Mesothelial cell of epicardium (in vitro differentiated cells): ENCODE data around the gene CLPTM1L. TPM values are rescaled to one million over a fixed set of nuclear protein-coding genes. Genes with fewer than 3 reads are reported as not detected.
"Not testable (repeated sequence)": the region's sequence is repeated elsewhere in the genome, so short reads cannot be mapped to it uniquely, and the experiment has no call there.

Source experiments
- DNase-seq, 2 experiments: peaks; one replicate each; pipeline ENCODE4 v3.0.0; 2021; ENCODE audit warnings: low spot score in 2 of 2; ENCODE audit not compliant: unreplicated experiment in 2 of 2
- H3K27ac Mint-ChIP-seq: 2 replicates; pipeline ENCODE4 v1.8.0; 2021; ENCODE audit warnings: mixed read lengths
- H3K27me3 Mint-ChIP-seq: 2 replicates; pipeline ENCODE4 v1.8.0; 2021; ENCODE audit warnings: low read depth, mixed read lengths
- H3K36me3 Mint-ChIP-seq: 2 replicates; pipeline ENCODE4 v1.8.0; 2021; ENCODE audit warnings: mixed read lengths
- H3K4me1 Mint-ChIP-seq: 2 replicates; pipeline ENCODE4 v1.8.0; 2021; ENCODE audit warnings: mixed read lengths
- H3K4me3 Mint-ChIP-seq: 2 replicates; pipeline ENCODE4 v1.8.0; 2021; ENCODE audit warnings: mild to moderate bottlenecking, moderate library complexity, mixed read lengths
- H3K9me3 Mint-ChIP-seq: 2 replicates; pipeline ENCODE4 v1.8.0; 2021; ENCODE audit warnings: mixed read lengths
- CTCF ChIP-seq: fragments of 200-600 bp; sonication (generic); IDR thresholded peaks from one replicate; pipeline ENCODE4 v1.5.0; 2021; ENCODE audit warnings: antibody characterized with exemption; ENCODE audit not compliant: unreplicated experiment
- total RNA-seq: library from RNA; stranded (reverse); gene quantifications from 3 replicates; pipeline ENCODE4 v1.2.1, GENCODE V29; 2021

The CLPTM1L gene
- total RNA-seq, 1 donor from 2014 or later, result 83.7 TPM

DNA sequence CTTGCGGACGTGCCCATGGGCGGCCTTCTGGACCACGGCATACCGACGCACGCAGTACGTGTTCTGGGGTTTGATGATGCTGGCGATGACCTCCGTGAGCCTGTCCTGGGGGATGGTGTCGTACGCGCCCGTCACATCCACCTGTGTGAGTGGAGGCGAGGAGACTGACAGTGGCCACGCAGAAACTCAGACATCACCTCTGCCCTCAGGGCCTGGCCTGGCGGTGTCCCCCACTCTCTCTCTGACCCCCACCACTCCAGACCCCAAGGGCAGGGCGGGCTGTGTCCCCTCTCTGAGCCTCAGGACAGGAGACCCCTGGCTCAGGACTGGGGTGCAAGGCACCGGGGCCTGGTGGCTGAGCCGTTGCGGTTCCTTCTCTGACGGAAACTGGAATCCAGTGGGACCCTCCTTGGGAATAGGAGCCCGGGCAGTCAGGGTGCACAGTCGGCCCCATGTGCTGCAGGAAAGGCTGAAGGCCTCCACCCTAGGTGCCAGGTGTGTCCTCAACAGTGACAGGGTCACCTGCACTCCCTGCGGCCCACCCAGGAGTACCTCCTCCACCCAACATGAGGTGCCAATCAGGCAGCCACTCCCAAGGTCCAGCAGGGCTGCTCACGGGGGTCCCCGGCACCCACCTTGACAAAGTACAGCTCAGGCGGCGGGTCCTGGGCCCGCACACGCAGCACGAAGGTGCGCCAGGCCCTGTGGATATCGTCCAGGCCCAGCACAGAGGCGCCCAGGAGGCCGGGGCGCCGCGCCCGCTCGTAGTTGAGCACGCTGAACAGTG lies 66.0 kb downstream of the CLPTM1L start:
- no peak for TF ChIP-seq CTCF
- Mint-ChIP-seq H3K27me3 (peaks cover 2% of the 10 kb centered on the region), H3K4me1 (no peaks in the 10 kb centered on the region), H3K36me3 (no peaks in the 10 kb centered on the region), H3K4me3 (no peak overlapping the region), H3K27ac (no peak overlapping the region), H3K9me3 (no peaks in the 10 kb centered on the region)
- DNase-seq, result peak in 1 of 2 experiments; percentile 17

GRCh38 chr5:1278216-1278615 lies 66.7 kb downstream of the CLPTM1L start:
- no peak for TF ChIP-seq CTCF
- Mint-ChIP-seq H3K27me3 (peaks cover 2% of the 10 kb centered on the region), H3K9me3 (no peaks in the 10 kb centered on the region), H3K27ac (no peak overlapping the region), H3K4me3 (no peak overlapping the region), H3K4me1 (no peaks in the 10 kb centered on the region), H3K36me3 (no peaks in the 10 kb centered on the region)
- DNase-seq, result no peak

DNA sequence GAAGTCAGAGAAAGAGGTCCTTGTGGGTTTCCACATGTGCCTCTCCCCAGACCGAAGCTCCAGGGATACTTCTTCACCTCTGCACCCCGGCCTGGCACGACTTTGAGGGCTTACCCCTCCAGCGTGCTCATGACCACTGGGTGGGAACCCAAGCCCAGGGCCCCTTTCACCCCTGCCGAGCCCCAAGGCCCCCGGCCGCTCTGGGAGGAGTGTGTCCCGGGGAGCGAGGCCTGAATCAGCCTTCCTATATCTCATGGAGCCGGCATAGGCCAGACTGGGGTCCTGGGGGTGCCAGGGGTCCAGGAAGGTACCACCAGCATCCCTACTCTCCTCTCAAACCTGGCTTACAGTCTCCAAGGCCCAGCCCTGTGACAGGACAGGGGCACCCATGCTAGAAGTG lies 67.1 kb downstream of the CLPTM1L start:
- peaks cover 2% of the 10 kb centered on the region for H3K27me3 Mint-ChIP-seq
- no peaks in the 10 kb centered on the region for H3K9me3 Mint-ChIP-seq
- TF ChIP-seq CTCF, result no peak
- H3K4me1 Mint-ChIP-seq, result no peaks in the 10 kb centered on the region
- no peak overlapping the region for H3K4me3 Mint-ChIP-seq
- peak in 1 of 2 experiments; percentile 18 for DNase-seq
- no peaks in the 10 kb centered on the region for H3K36me3 Mint-ChIP-seq
- H3K27ac Mint-ChIP-seq, result no peak overlapping the region

- Mint-ChIP-seq H3K9me3 (no peaks in the 10 kb centered on the region), H3K27ac (no peak overlapping the region), H3K36me3 (no peaks in the 10 kb centered on the region), H3K27me3 (peaks cover 2% of the 10 kb centered on the region), H3K4me3 (no peak overlapping the region), H3K4me1 (no peaks in the 10 kb centered on the region)
- DNase-seq, result peak in 1 of 2 experiments; percentile 13
- TF ChIP-seq CTCF, result no peak
Observed at GRCh38 chr5:1277331-1277730, 67.6 kb downstream of the CLPTM1L start.

- Mint-ChIP-seq H3K27ac (no peak overlapping the region), H3K9me3 (no peaks in the 10 kb centered on the region), H3K4me3 (no peak overlapping the region), H3K36me3 (no peaks in the 10 kb centered on the region), H3K4me1 (no peaks in the 10 kb centered on the region), H3K27me3 (peaks cover 2% of the 10 kb centered on the region)
- no peak for TF ChIP-seq CTCF
- DNase-seq, result peak in 1 of 2 experiments; percentile 5
Observed at GRCh38 chr5:1276930-1277329, 68.0 kb downstream of the CLPTM1L start.

- not testable (repeated sequence) for H3K27me3 Mint-ChIP-seq, DNase-seq, H3K36me3 Mint-ChIP-seq, H3K9me3 Mint-ChIP-seq, H3K4me3 Mint-ChIP-seq, H3K27ac Mint-ChIP-seq, H3K4me1 Mint-ChIP-seq
Observed at GRCh38 chr5:1275397-1276391, 69.2 kb downstream of the CLPTM1L start.
